IPS-20b (cell line): Measurements from ENCODE around the gene IFT25.
"Not testable (repeated sequence)": the region's sequence is repeated elsewhere in the genome, so short reads cannot be mapped to it uniquely, and the experiment has no call there.

Experiments
- H3K27ac ChIP-seq: one replicate; pipeline ENCODE4 v1.5.1; 2013; ENCODE audit warnings: low read length
- H3K27me3 ChIP-seq: 2 replicates; pipeline ENCODE4 v1.6.1; 2013; ENCODE audit warnings: mild to moderate bottlenecking, low read length, inconsistent platforms; ENCODE audit not compliant: insufficient read depth
- H3K36me3 ChIP-seq: 2 replicates; pipeline ENCODE4 v1.6.1; 2013; ENCODE audit warnings: low read depth, mild to moderate bottlenecking, inconsistent platforms, low read length, moderate library complexity; ENCODE audit not compliant: insufficient read depth
- H3K4me1 ChIP-seq: 2 replicates; pipeline ENCODE4 v1.6.1; 2013; ENCODE audit warnings: mild to moderate bottlenecking, control low read depth, inconsistent platforms, low read length, moderate library complexity; ENCODE audit not compliant: insufficient read depth
- H3K4me3 ChIP-seq: 2 replicates; pipeline ENCODE4 v1.5.1; 2013; ENCODE audit warnings: mild to moderate bottlenecking, low read length, inconsistent platforms
- H3K9ac ChIP-seq: 2 replicates; pipeline ENCODE4 v1.6.1; 2013; ENCODE audit warnings: low read depth, mild to moderate bottlenecking, inconsistent platforms, low read length, moderate library complexity
- H3K9me3 ChIP-seq: 2 replicates; pipeline ENCODE4 v1.6.1; 2013; ENCODE audit warnings: mild to moderate bottlenecking, low read depth, low read length, inconsistent platforms; ENCODE audit not compliant: insufficient read depth

The IFT25 gene

GRCh38 chr1:53891678-53892077 is 53.8 kb downstream of the IFT25 start:
- 0 out of 2 replicates have a peak, but pooled peaks cover 7% of the 10 kb centered on the region for H3K36me3 ChIP-seq
- H3K27ac ChIP-seq, result no peak overlapping the region
- no peaks in the 10 kb centered on the region for H3K9me3 ChIP-seq
- H3K9ac ChIP-seq, result no peak overlapping the region
- H3K4me3 ChIP-seq, result no peak overlapping the region
- no peaks in the 10 kb centered on the region for H3K27me3 ChIP-seq
- H3K4me1 ChIP-seq, result no peaks in the 10 kb centered on the region

DNA sequence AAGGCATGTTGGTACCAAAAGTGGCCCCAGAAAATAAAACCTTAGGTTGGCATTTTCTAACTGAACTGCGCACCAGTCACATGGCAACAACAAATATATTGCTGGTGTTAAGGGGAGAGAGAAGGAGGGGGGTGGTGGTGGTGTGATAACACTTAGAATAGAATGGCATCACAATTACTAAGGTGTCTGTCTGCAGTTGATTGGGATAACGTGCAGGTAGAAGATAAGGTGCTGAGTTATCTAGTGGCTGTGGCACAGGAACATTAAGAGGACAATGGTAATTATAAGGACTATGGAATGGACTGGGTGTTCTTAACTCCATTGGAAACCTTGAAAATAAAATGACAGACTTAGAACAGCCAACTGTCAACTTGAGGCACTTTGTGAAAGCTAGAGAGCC is 54.5 kb downstream of the IFT25 start:
- no peak overlapping the region for H3K27ac ChIP-seq
- H3K4me3 ChIP-seq, result no peak overlapping the region
- H3K27me3 ChIP-seq, result no peaks in the 10 kb centered on the region
- H3K9me3 ChIP-seq, result no peaks in the 10 kb centered on the region
- H3K4me1 ChIP-seq, result no peaks in the 10 kb centered on the region
- H3K9ac ChIP-seq, result no peak overlapping the region
- 0 out of 2 replicates have a peak, but pooled peaks cover 8% of the 10 kb centered on the region for H3K36me3 ChIP-seq

DNA sequence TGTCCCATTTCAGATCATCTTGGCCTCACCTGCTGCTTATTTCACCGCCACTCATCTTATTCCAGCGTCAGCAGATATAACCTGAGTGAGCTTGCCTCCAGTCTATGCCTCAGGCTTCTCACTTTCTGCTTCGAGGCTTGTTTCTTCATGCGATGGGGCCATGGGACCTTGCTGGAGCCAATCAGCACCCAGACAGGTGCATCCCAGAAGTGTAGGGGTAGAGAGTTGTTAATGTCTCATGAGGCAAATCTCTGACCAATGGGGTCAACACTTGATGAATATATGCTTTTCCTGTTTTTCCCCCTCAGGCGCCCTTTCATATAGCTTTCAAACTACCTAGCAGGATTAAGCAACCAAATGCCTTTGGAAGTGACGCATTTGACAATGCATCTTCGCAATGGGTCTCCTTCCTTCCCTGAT is 55.0 kb downstream of the IFT25 start:
- H3K9ac ChIP-seq, result no peak overlapping the region; the same call in 1 of the 2 replicates
- no peak overlapping the region; the same call in 1 of the 2 replicates for H3K4me3 ChIP-seq
- no peak overlapping the region for H3K27ac ChIP-seq
- H3K9me3 ChIP-seq, result no peaks in the 10 kb centered on the region
- no peaks in the 10 kb centered on the region for H3K4me1 ChIP-seq
- H3K27me3 ChIP-seq, result no peaks in the 10 kb centered on the region
- H3K36me3 ChIP-seq, result peaks cover 8% of the 10 kb centered on the region; the same call in 1 of the 2 replicates

GRCh38 chr1:53889304-53890298 is 55.9 kb downstream of the IFT25 start, which contains the start of gene YIPF1:
Gene YIPF1, minus strand, starts transcription at chr1:53889797. Its CDS starts 860 bp downstream, at chr1:53888937.
- H3K27me3 ChIP-seq, result no peaks in the 10 kb centered on the region
- no peak within 1 kb of the TSS for H3K27ac ChIP-seq
- H3K9me3 ChIP-seq, result no peaks in the 10 kb centered on the region
- peak within 1 kb of the TSS; percentile 88 for H3K4me3 ChIP-seq
- H3K9ac ChIP-seq, result peak within 1 kb of the TSS; percentile 78; the same call in 1 of the 2 replicates
- peaks cover 8% of the 10 kb centered on the region; the same call in 1 of the 2 replicates for H3K36me3 ChIP-seq
- no peaks in the 10 kb centered on the region for H3K4me1 ChIP-seq

GRCh38 chr1:53888681-53889080 is 56.8 kb downstream of the IFT25 start:
- Histone ChIP-seq H3K27me3 (no peaks in the 10 kb centered on the region), H3K9me3 (no peaks in the 10 kb centered on the region), H3K4me1 (no peaks in the 10 kb centered on the region), H3K36me3 (peaks cover 8% of the 10 kb centered on the region; the same call in 1 of the 2 replicates), H3K9ac (peak overlapping the region; percentile 78; the same call in 1 of the 2 replicates), H3K27ac (no peak overlapping the region), H3K4me3 (peak overlapping the region; percentile 88)

- H3K9me3 ChIP-seq, H3K9ac ChIP-seq, H3K4me3 ChIP-seq, H3K27ac ChIP-seq, H3K4me1 ChIP-seq, H3K27me3 ChIP-seq: not testable (repeated sequence)
- peaks cover 22% of the 10 kb centered on the region; the same call in 1 of the 2 replicates for H3K36me3 ChIP-seq
These were observed 61.9 kb downstream of the IFT25 start for GRCh38 chr1:53883600-53883999.

- not testable (repeated sequence) for H3K9ac ChIP-seq, H3K4me1 ChIP-seq, H3K9me3 ChIP-seq, H3K27ac ChIP-seq, H3K27me3 ChIP-seq, H3K4me3 ChIP-seq
- peaks cover 32% of the 10 kb centered on the region for H3K36me3 ChIP-seq
These were observed 63.6 kb downstream of the IFT25 start for GRCh38 chr1:53881853-53882252.

DNA sequence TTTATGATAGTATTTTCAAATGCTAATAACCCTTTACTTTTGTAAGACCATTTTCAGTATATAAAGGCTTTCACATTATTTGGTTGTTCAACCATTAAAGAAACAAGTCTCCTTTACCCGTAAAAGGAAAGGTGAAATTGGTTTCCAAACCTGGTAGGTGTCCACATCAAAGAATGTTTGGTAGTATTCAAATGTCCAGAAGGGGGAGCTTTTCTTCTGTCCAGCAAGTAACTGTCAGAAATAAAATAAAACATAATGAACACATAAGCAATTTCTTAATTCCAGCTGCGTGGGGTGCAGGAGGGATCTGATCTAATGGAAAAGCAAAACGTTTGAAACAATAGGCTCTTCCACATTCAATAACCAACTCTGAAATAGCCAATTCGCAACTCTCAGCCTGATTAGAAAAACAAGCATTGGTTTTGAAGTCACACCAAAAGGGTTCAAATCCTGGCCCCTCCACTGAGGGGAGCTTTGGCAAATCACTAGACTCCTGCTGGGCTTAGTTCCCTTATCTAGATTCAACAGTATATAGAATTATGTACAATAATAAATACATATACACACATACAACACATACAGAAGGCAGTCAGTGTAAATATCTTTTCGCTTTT is 66.9 kb downstream of the IFT25 start:
- H3K9ac ChIP-seq, result no peak overlapping the region
- H3K4me3 ChIP-seq, result no peak overlapping the region
- no peaks in the 10 kb centered on the region for H3K9me3 ChIP-seq
- H3K27ac ChIP-seq, result no peak overlapping the region
- no peaks in the 10 kb centered on the region for H3K4me1 ChIP-seq
- peaks cover 48% of the 10 kb centered on the region for H3K36me3 ChIP-seq
- no peaks in the 10 kb centered on the region for H3K27me3 ChIP-seq

- not testable (repeated sequence) for H3K27ac ChIP-seq, H3K9ac ChIP-seq, H3K27me3 ChIP-seq, H3K4me3 ChIP-seq, H3K9me3 ChIP-seq, H3K4me1 ChIP-seq
- peaks cover 61% of the 10 kb centered on the region for H3K36me3 ChIP-seq
These were observed 70.3 kb downstream of the IFT25 start for GRCh38 chr1:53875150-53875549.

DNA sequence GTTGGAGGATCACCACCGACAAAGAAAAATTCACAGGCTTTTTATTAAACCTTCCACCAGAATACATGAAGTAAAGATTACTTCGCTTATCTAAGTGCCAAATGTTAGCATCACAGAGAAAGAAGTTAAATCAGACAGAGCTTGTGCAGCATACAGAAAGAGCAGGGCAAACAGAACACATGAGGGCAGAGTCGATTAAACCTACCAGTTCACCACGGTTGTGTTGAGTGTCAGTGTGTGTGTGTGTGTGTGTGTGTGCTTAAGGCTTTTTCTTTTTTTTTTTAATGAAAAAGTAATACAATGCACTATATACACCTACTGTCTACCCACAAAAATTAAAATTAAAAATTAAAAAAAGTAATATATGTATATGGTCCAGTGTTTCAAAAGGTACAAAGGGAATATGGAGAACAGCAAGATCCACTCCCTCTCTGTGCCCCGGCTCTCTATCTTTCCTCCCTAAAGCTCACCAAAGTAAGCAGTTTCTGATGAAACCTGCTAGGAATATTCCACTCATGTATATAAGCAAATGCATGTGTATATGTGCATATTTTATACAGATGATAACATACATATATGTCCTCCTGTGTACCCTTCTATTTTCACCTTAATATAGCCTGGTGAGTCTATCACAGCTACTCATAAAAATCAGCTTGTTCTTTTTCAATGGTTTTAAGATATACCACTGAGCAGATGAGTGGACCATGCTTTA is 73.6 kb downstream of the IFT25 start:
- H3K4me3 ChIP-seq, result no peak overlapping the region
- H3K9ac ChIP-seq, result no peak overlapping the region
- no peaks in the 10 kb centered on the region for H3K9me3 ChIP-seq
- no peaks in the 10 kb centered on the region for H3K4me1 ChIP-seq
- peaks cover 53% of the 10 kb centered on the region for H3K36me3 ChIP-seq
- no peaks in the 10 kb centered on the region for H3K27me3 ChIP-seq
- H3K27ac ChIP-seq, result no peak overlapping the region
